ENCODE results near the gene KRTAP22-2. TPM values are rescaled to one million over a fixed set of nuclear protein-coding genes. Genes with fewer than 3 reads are reported as not detected.

The KRTAP22-2 gene
- total and polyA plus RNA-seq, 3 experiments from 2014 or later: not detected

GRCh38 chr21:30592140-30592539 lies 1.9 kb upstream of the KRTAP22-2 start, which contains the start of gene KRTAP6-3:
TSS of gene KRTAP6-3 (plus strand) at chr21:30592440. CDS start at chr21:30592446, 6 bp downstream.
- H3K36me3 ChIP-seq (ENCODE audit: insufficient read depth, low read length): no peaks in the 10 kb centered on the region
- no peaks in the 10 kb centered on the region for H3K27me3 ChIP-seq (ENCODE audit: insufficient read depth, low read length, poor library complexity, severe bottlenecking)
- Mint-ChIP-seq H3K27ac (no peak within 1 kb of the TSS), H3K4me3 (no peak within 1 kb of the TSS), H3K27me3 (no peaks in the 10 kb centered on the region), H3K36me3 (no peaks in the 10 kb centered on the region), H3K9me3 (peaks cover 0 to 3% (median 2%) of the 10 kb centered on the region in 5 donors), H3K4me1 (no peaks in the 10 kb centered on the region)
- H3K27ac ChIP-seq (ENCODE audit: low read depth, low read length): no peak within 1 kb of the TSS
- H3K4me3 ChIP-seq (ENCODE audit: low read length): no peak within 1 kb of the TSS
- H3K9me3 ChIP-seq (ENCODE audit: low read length): no peaks in the 10 kb centered on the region
- CTCF ChIA-PET: no interaction called here
- POLR2A ChIA-PET: no interaction called here
- no peaks in the 10 kb centered on the region for H3K4me1 ChIP-seq (ENCODE audit: insufficient read depth, low read length)
- DNase-seq: no peak

- no peak overlapping the region for H3K27ac Mint-ChIP-seq
- CTCF ChIA-PET: no interaction called here
Measured at GRCh38 chr21:30582870-30583269, 7.3 kb downstream of the KRTAP22-2 start.

GRCh38 chr21:30580132-30580531 lies 10.1 kb downstream of the KRTAP22-2 start:
- no peak for DNase-seq
- Histone ChIP-seq H3K27me3 (ENCODE audit: insufficient read depth, low read length, poor library complexity, severe bottlenecking) (no peaks in the 10 kb centered on the region), H3K27ac (ENCODE audit: low read depth, low read length) (no peak overlapping the region), H3K4me3 (ENCODE audit: low read length) (no peak overlapping the region), H3K9me3 (ENCODE audit: low read length) (no peaks in the 10 kb centered on the region), H3K36me3 (ENCODE audit: insufficient read depth, low read length) (no peaks in the 10 kb centered on the region), H3K4me1 (ENCODE audit: insufficient read depth, low read length) (no peaks in the 10 kb centered on the region)
- POLR2A ChIA-PET: no interaction called here
- Mint-ChIP-seq H3K4me1 (no peaks in the 10 kb centered on the region), H3K9me3 (peaks cover 0 to 3% (median 2%) of the 10 kb centered on the region in 5 donors), H3K36me3 (no peaks in the 10 kb centered on the region), H3K27me3 (no peaks in the 10 kb centered on the region), H3K4me3 (no peak overlapping the region), H3K27ac (no peak overlapping the region)
- CTCF ChIA-PET: no interaction called here

More at GRCh38 chr21:30582870-30583269, 7.3 kb downstream of the KRTAP22-2 start:
- no peak overlapping the region for H3K4me3 ChIP-seq (ENCODE audit: low read length)
- no peaks in the 10 kb centered on the region for H3K4me1 Mint-ChIP-seq
- H3K27ac ChIP-seq (ENCODE audit: low read depth, low read length): no peak overlapping the region
- POLR2A ChIA-PET: no interaction called here
- H3K36me3 Mint-ChIP-seq: no peaks in the 10 kb centered on the region
- H3K4me3 Mint-ChIP-seq: no peak overlapping the region
- peaks cover 0 to 2% (median 2%) of the 10 kb centered on the region in 5 donors for H3K9me3 Mint-ChIP-seq
- H3K4me1 ChIP-seq (ENCODE audit: insufficient read depth, low read length): no peaks in the 10 kb centered on the region
- H3K27me3 Mint-ChIP-seq: no peaks in the 10 kb centered on the region
- no peak for DNase-seq
- no peaks in the 10 kb centered on the region for H3K36me3 ChIP-seq (ENCODE audit: insufficient read depth, low read length)
- H3K9me3 ChIP-seq (ENCODE audit: low read length): no peaks in the 10 kb centered on the region
- no peaks in the 10 kb centered on the region for H3K27me3 ChIP-seq (ENCODE audit: insufficient read depth, low read length, poor library complexity, severe bottlenecking)

- Histone ChIP-seq H3K36me3 (ENCODE audit: insufficient read depth, low read length) (no peaks in the 10 kb centered on the region), H3K4me3 (ENCODE audit: low read length) (no peak overlapping the region), H3K27me3 (ENCODE audit: insufficient read depth, low read length, poor library complexity, severe bottlenecking) (no peaks in the 10 kb centered on the region), H3K9me3 (ENCODE audit: low read length) (no peaks in the 10 kb centered on the region), H3K27ac (ENCODE audit: low read depth, low read length) (no peak overlapping the region), H3K4me1 (ENCODE audit: insufficient read depth, low read length) (no peaks in the 10 kb centered on the region)
- Mint-ChIP-seq H3K4me1 (no peaks in the 10 kb centered on the region), H3K4me3 (no peak overlapping the region), H3K27me3 (no peaks in the 10 kb centered on the region), H3K9me3 (peaks cover 0 to 3% (median 0%) of the 10 kb centered on the region in 5 donors), H3K27ac (no peak overlapping the region), H3K36me3 (no peaks in the 10 kb centered on the region)
- CTCF ChIA-PET: no interaction called here
- POLR2A ChIA-PET: no interaction called here
- no peak for DNase-seq
Measured at GRCh38 chr21:30579346-30579745, 10.9 kb downstream of the KRTAP22-2 start.

- no peaks in the 10 kb centered on the region for H3K27me3 Mint-ChIP-seq
- no peak overlapping the region for H3K4me3 Mint-ChIP-seq
- ChIA-PET POLR2A (no interaction called here), CTCF (no interaction called here)
- DNase-seq: no peak
- H3K36me3 Mint-ChIP-seq: no peaks in the 10 kb centered on the region
- Histone ChIP-seq H3K4me3 (ENCODE audit: low read length) (no peak overlapping the region), H3K27me3 (ENCODE audit: insufficient read depth, low read length, poor library complexity, severe bottlenecking) (no peaks in the 10 kb centered on the region), H3K9me3 (ENCODE audit: low read length) (no peaks in the 10 kb centered on the region), H3K4me1 (ENCODE audit: insufficient read depth, low read length) (no peaks in the 10 kb centered on the region), H3K36me3 (ENCODE audit: insufficient read depth, low read length) (no peaks in the 10 kb centered on the region), H3K27ac (ENCODE audit: low read depth, low read length) (no peak overlapping the region)
- peaks cover 0 to 3% (median 2%) of the 10 kb centered on the region in 5 donors for H3K9me3 Mint-ChIP-seq
- no peaks in the 10 kb centered on the region for H3K4me1 Mint-ChIP-seq
- H3K27ac Mint-ChIP-seq: no peak overlapping the region
Measured at GRCh38 chr21:30577766-30578165, 12.4 kb downstream of the KRTAP22-2 start.

- Histone ChIP-seq H3K27ac (ENCODE audit: low read depth, low read length) (no peak overlapping the region), H3K27me3 (ENCODE audit: insufficient read depth, low read length, poor library complexity, severe bottlenecking) (no peaks in the 10 kb centered on the region), H3K4me3 (ENCODE audit: low read length) (no peak overlapping the region), H3K36me3 (ENCODE audit: insufficient read depth, low read length) (no peaks in the 10 kb centered on the region), H3K9me3 (ENCODE audit: low read length) (no peaks in the 10 kb centered on the region), H3K4me1 (ENCODE audit: insufficient read depth, low read length) (no peaks in the 10 kb centered on the region)
- Mint-ChIP-seq H3K4me3 (no peak overlapping the region), H3K27me3 (no peaks in the 10 kb centered on the region), H3K27ac (no peak overlapping the region), H3K4me1 (no peaks in the 10 kb centered on the region), H3K36me3 (no peaks in the 10 kb centered on the region), H3K9me3 (peaks cover 0 to 2% (median 0%) of the 10 kb centered on the region in 5 donors)
- ChIA-PET CTCF (no interaction called here), POLR2A (no interaction called here)
- no peak for DNase-seq
Measured at GRCh38 chr21:30567617-30568016, 22.6 kb downstream of the KRTAP22-2 start.

- POLR2A ChIA-PET: no interaction called here
- H3K27ac Mint-ChIP-seq: no peak overlapping the region
- no peaks in the 10 kb centered on the region for H3K4me1 Mint-ChIP-seq
Measured at GRCh38 chr21:30563630-30564029, 26.6 kb downstream of the KRTAP22-2 start.

GRCh38 chr21:30563072-30563471 lies 27.1 kb downstream of the KRTAP22-2 start:
- H3K27ac Mint-ChIP-seq: no peak overlapping the region
- no peak for DNase-seq
- POLR2A ChIA-PET: no interaction called here

More at GRCh38 chr21:30563630-30564029, 26.6 kb downstream of the KRTAP22-2 start:
- Histone ChIP-seq H3K36me3 (ENCODE audit: insufficient read depth, low read length) (no peaks in the 10 kb centered on the region), H3K4me1 (ENCODE audit: insufficient read depth, low read length) (no peaks in the 10 kb centered on the region), H3K9me3 (ENCODE audit: low read length) (no peaks in the 10 kb centered on the region), H3K27me3 (ENCODE audit: insufficient read depth, low read length, poor library complexity, severe bottlenecking) (no peaks in the 10 kb centered on the region), H3K4me3 (ENCODE audit: low read length) (no peak overlapping the region), H3K27ac (ENCODE audit: low read depth, low read length) (no peak overlapping the region)
- CTCF ChIA-PET: no interaction called here
- Mint-ChIP-seq H3K36me3 (no peaks in the 10 kb centered on the region), H3K4me3 (no peak overlapping the region), H3K27me3 (peaks cover 0 to 1% of the 10 kb centered on the region in 2 donors), H3K9me3 (peaks cover 0 to 5% (median 0%) of the 10 kb centered on the region in 5 donors)
- DNase-seq: no peak

GRCh38 chr21:30561957-30562356 lies 28.2 kb downstream of the KRTAP22-2 start:
- no peak overlapping the region for H3K4me3 ChIP-seq (ENCODE audit: low read length)
- no peaks in the 10 kb centered on the region for H3K4me1 Mint-ChIP-seq
- H3K27ac ChIP-seq (ENCODE audit: low read depth, low read length): no peak overlapping the region
- no peak overlapping the region for H3K27ac Mint-ChIP-seq
- H3K9me3 ChIP-seq (ENCODE audit: low read length): no peaks in the 10 kb centered on the region
- H3K36me3 ChIP-seq (ENCODE audit: insufficient read depth, low read length): no peaks in the 10 kb centered on the region
- H3K27me3 ChIP-seq (ENCODE audit: insufficient read depth, low read length, poor library complexity, severe bottlenecking): no peaks in the 10 kb centered on the region
- POLR2A ChIA-PET: no interaction called here
- CTCF ChIA-PET: no interaction called here
- no peak overlapping the region for H3K4me3 Mint-ChIP-seq
- no peaks in the 10 kb centered on the region for H3K36me3 Mint-ChIP-seq
- peaks cover 0 to 1% of the 10 kb centered on the region in 2 donors for H3K27me3 Mint-ChIP-seq
- H3K4me1 ChIP-seq (ENCODE audit: insufficient read depth, low read length): no peaks in the 10 kb centered on the region
- peaks cover 0 to 5% (median 0%) of the 10 kb centered on the region in 5 donors for H3K9me3 Mint-ChIP-seq
- DNase-seq: no peak

More at GRCh38 chr21:30563072-30563471, 27.1 kb downstream of the KRTAP22-2 start:
- no peaks in the 10 kb centered on the region for H3K4me1 ChIP-seq (ENCODE audit: insufficient read depth, low read length)
- H3K27me3 ChIP-seq (ENCODE audit: insufficient read depth, low read length, poor library complexity, severe bottlenecking): no peaks in the 10 kb centered on the region
- H3K36me3 Mint-ChIP-seq: no peaks in the 10 kb centered on the region
- CTCF ChIA-PET: no interaction called here
- no peak overlapping the region for H3K4me3 Mint-ChIP-seq
- H3K9me3 ChIP-seq (ENCODE audit: low read length): no peaks in the 10 kb centered on the region
- no peaks in the 10 kb centered on the region for H3K36me3 ChIP-seq (ENCODE audit: insufficient read depth, low read length)
- H3K4me1 Mint-ChIP-seq: no peaks in the 10 kb centered on the region
- no peak overlapping the region for H3K27ac ChIP-seq (ENCODE audit: low read depth, low read length)
- H3K9me3 Mint-ChIP-seq: peaks cover 0 to 5% (median 0%) of the 10 kb centered on the region in 5 donors
- peaks cover 0 to 1% of the 10 kb centered on the region in 2 donors for H3K27me3 Mint-ChIP-seq
- H3K4me3 ChIP-seq (ENCODE audit: low read length): no peak overlapping the region

Measured in CD8-positive, alpha-beta memory T cell (primary cell).